Smooth muscle cell (in vitro differentiated cells): ENCODE data around the gene COQ7. TPM values are rescaled to one million over a fixed set of nuclear protein-coding genes. Genes with fewer than 3 reads are reported as not detected.

ENCODE experiments used
- DNase-seq: peaks from one replicate; lab custom pipeline; 2025; ENCODE audit not compliant: unreplicated experiment; lab: John Stamatoyannopoulos, UW
- H2AFZ ChIP-seq: fragments of 200-600 bp; sonication (generic); 2 replicates; pipeline ENCODE4 v1.6.0; 2016; ENCODE audit warnings: antibody characterized with exemption, low read depth, mild to moderate bottlenecking
- H3F3A ChIP-seq: fragments of 200-600 bp; sonication (generic); 2 replicates; pipeline ENCODE4 v1.6.0; 2017; ENCODE audit warnings: antibody characterized with exemption, low read depth
- H3K27ac ChIP-seq: fragments of 200-600 bp; sonication (generic); 2 replicates; pipeline ENCODE4 v1.5.1; 2016; ENCODE audit warnings: low read depth, mild to moderate bottlenecking
- H3K27me3 ChIP-seq: fragments of 200-600 bp; sonication (generic); 2 replicates; pipeline ENCODE4 v1.6.1; 2016; ENCODE audit warnings: low read depth, mild to moderate bottlenecking
- H3K36me3 ChIP-seq: fragments of 200-600 bp; sonication (generic); 2 replicates; pipeline ENCODE4 v1.5.1; 2016; ENCODE audit warnings: low read depth
- H3K4me1 ChIP-seq: fragments of 200-600 bp; sonication (generic); 2 replicates; pipeline ENCODE4 v1.5.1; 2016; ENCODE audit warnings: low read depth
- H3K4me2 ChIP-seq: fragments of 200-600 bp; sonication (generic); 2 replicates; pipeline ENCODE4 v1.6.0; 2016; ENCODE audit warnings: mild to moderate bottlenecking
- H3K4me3 ChIP-seq: fragments of 200-600 bp; sonication (generic); 2 replicates; pipeline ENCODE4 v1.5.1; 2016; ENCODE audit warnings: mild to moderate bottlenecking
- H3K79me2 ChIP-seq: fragments of 200-600 bp; sonication (generic); 2 replicates; pipeline ENCODE4 v1.6.0; 2016; ENCODE audit warnings: low read depth, mild to moderate bottlenecking
- H3K9ac ChIP-seq: fragments of 200-600 bp; sonication (generic); 2 replicates; pipeline ENCODE4 v1.6.0; 2016; ENCODE audit warnings: low read depth
- H3K9me3 ChIP-seq: fragments of 200-600 bp; sonication (generic); replicated peaks from 2 replicates; pipeline ENCODE4 v1.5.1; 2016; ENCODE audit warnings: low read depth
- H4K20me1 ChIP-seq: fragments of 200-600 bp; sonication (generic); 2 replicates; pipeline ENCODE4 v1.6.0; 2016; ENCODE audit warnings: low read depth
- CTCF ChIP-seq: fragments of 200-600 bp; sonication (generic); IDR thresholded peaks from 2 replicates; pipeline ENCODE4 v1.5.1; 2017; ENCODE audit warnings: borderline replicate concordance, mild to moderate bottlenecking, antibody characterized with exemption; ENCODE audit not compliant: insufficient read depth, poor library complexity, severe bottlenecking
- WGBS: methylation state at CpG from one replicate; pipeline ENCODE4 v1.1.7; 2016; ENCODE audit warnings: low lambda C conversion rate; 5-methylcytosine and 5-hydroxymethylcytosine counted together
- polyA plus RNA-seq: library from polyadenylated mRNA; unstranded; fragments of >200 nt; fragmentation: Nextera tagmentation; extraction: Ambion mirVana; gene quantifications from 2 replicates; pipeline ENCODE4 v1.2.1, GENCODE V29; 2016
- total RNA-seq: library from RNA; depleted of rRNA; stranded (reverse); fragments of >200 nt; gene quantifications from 2 replicates; pipeline ENCODE4 v1.2.3, GENCODE V29; 2014

The COQ7 gene
- total and polyA plus RNA-seq, 2 experiments from 2014 or later = 10.5 to 11.4 TPM

GRCh38 chr16:19044769-19045168, 22.6 kb upstream of the COQ7 start:
- Histone ChIP-seq H3K27ac (no peak overlapping the region), H3K9me3 (no peaks in the 10 kb centered on the region), H4K20me1 (no peaks in the 10 kb centered on the region), H3K27me3 (no peaks in the 10 kb centered on the region), H2AFZ (no peak overlapping the region), H3K4me1 (no peaks in the 10 kb centered on the region), H3K4me2 (no peak overlapping the region), H3K4me3 (no peak overlapping the region), H3K36me3 (no peaks in the 10 kb centered on the region), H3F3A (no peaks in the 10 kb centered on the region), H3K9ac (no peak overlapping the region), H3K79me2 (no peaks in the 10 kb centered on the region)
- WGBS = 94% methylated on average over 11 of the region's 11 CpGs
- DNase-seq = no peak
- TF ChIP-seq CTCF = no peak

- H3K27ac ChIP-seq = no peak overlapping the region
- no peak overlapping the region for H3K4me2 ChIP-seq
- H3K36me3 ChIP-seq = no peaks in the 10 kb centered on the region
- no peak for DNase-seq
- H3K9ac ChIP-seq = no peak overlapping the region
- no peaks in the 10 kb centered on the region for H3K79me2 ChIP-seq
- H3K4me3 ChIP-seq = no peak overlapping the region
- no peak overlapping the region for H2AFZ ChIP-seq
- 93% methylated on average over 2 of the region's 2 CpGs for WGBS
- H4K20me1 ChIP-seq = no peaks in the 10 kb centered on the region
- H3K9me3 ChIP-seq = no peaks in the 10 kb centered on the region
- H3K27me3 ChIP-seq = no peaks in the 10 kb centered on the region
- H3F3A ChIP-seq = no peaks in the 10 kb centered on the region
- TF ChIP-seq CTCF = no peak
- H3K4me1 ChIP-seq = no peaks in the 10 kb centered on the region
These were observed 21.4 kb upstream of the COQ7 start for GRCh38 chr16:19046062-19046461.

GRCh38 chr16:19062706-19063105, 4.7 kb upstream of the COQ7 start:
- H4K20me1 ChIP-seq = no peaks in the 10 kb centered on the region
- no peaks in the 10 kb centered on the region for H3K9me3 ChIP-seq
- no peak overlapping the region for H3K4me2 ChIP-seq
- H2AFZ ChIP-seq = no peak overlapping the region
- DNase-seq = no peak
- H3K27ac ChIP-seq = no peak overlapping the region
- no peaks in the 10 kb centered on the region for H3K4me1 ChIP-seq
- H3K79me2 ChIP-seq = no peaks in the 10 kb centered on the region
- no peaks in the 10 kb centered on the region for H3K36me3 ChIP-seq
- TF ChIP-seq CTCF = no peak
- H3K9ac ChIP-seq = no peak overlapping the region
- WGBS = 88% methylated on average over 4 of the region's 4 CpGs
- H3F3A ChIP-seq = no peaks in the 10 kb centered on the region
- H3K27me3 ChIP-seq = no peaks in the 10 kb centered on the region
- H3K4me3 ChIP-seq = no peak overlapping the region

GRCh38 chr16:19066988-19067348, 446 bp upstream of the COQ7 start:
- Histone ChIP-seq H3K4me3 (peak overlapping the region; percentile 78), H2AFZ (peak overlapping the region; percentile 9), H3K36me3 (no peaks in the 10 kb centered on the region), H3K4me1 (no peaks in the 10 kb centered on the region), H3K79me2 (no peaks in the 10 kb centered on the region), H3K9ac (peak overlapping the region; percentile 100), H3F3A (no peaks in the 10 kb centered on the region), H3K27ac (peak overlapping the region; percentile 99), H3K9me3 (no peaks in the 10 kb centered on the region), H3K4me2 (peak overlapping the region; percentile 71), H4K20me1 (no peaks in the 10 kb centered on the region), H3K27me3 (no peaks in the 10 kb centered on the region)
- no peak for TF ChIP-seq CTCF
- no peak for DNase-seq
- WGBS = 74% methylated on average over 9 of the region's 9 CpGs
